GM20431 (cell line): ENCODE results near the gene ARL2.
"Not testable (repeated sequence)": the region's sequence is repeated elsewhere in the genome, so short reads cannot be mapped to it uniquely, and the experiment has no call there.

ENCODE experiments used
- in situ Hi-C: fragments of 300-500 bp; cut with MseI, MboI; formaldehyde crosslinking; loops from one replicate; pipeline ENCODE4 v1.15.0; 2020; ENCODE audit warnings: low sequenced_read_pairs; ENCODE audit not compliant: unreplicated experiment

The ARL2 gene

GRCh38 chr11:65003282-65003681 lies 10.7 kb upstream of the ARL2 start:
- in situ Hi-C loops = no loop called here

- in situ Hi-C loops = not testable (repeated sequence)
These were observed 10.0 kb upstream of the ARL2 start for GRCh38 chr11:65003968-65004367.

- in situ Hi-C loops = no loop called here
These were observed 5.9 kb upstream of the ARL2 start for GRCh38 chr11:65008016-65008415.

GRCh38 chr11:65008873-65009272 lies 5.1 kb upstream of the ARL2 start:
- in situ Hi-C loops = no loop called here

GRCh38 chr11:65013130-65013887 lies 651 bp upstream of the ARL2 start:
- in situ Hi-C loops = no loop called here

- in situ Hi-C loops = no loop called here
These were observed 817 bp downstream of the ARL2 start for GRCh38 chr11:65014726-65015227.

GRCh38 chr11:65016705-65017104 lies 2.7 kb downstream of the ARL2 start:
- in situ Hi-C loops = no loop called here

- in situ Hi-C loops = no loop called here
These were observed 4.0 kb downstream of the ARL2 start for GRCh38 chr11:65017937-65018336.

- in situ Hi-C loops = no loop called here
These were observed 5.9 kb downstream of the ARL2 start for GRCh38 chr11:65019824-65020223.

- in situ Hi-C loops = no loop called here
These were observed 7.0 kb downstream of the ARL2 start for GRCh38 chr11:65021003-65021402.

- in situ Hi-C loops = no loop called here
These were observed 7.5 kb downstream of the ARL2 start for GRCh38 chr11:65021509-65021908.

- in situ Hi-C loops = not testable (repeated sequence)
These were observed 9.5 kb downstream of the ARL2 start for GRCh38 chr11:65023502-65023901.

GRCh38 chr11:65026810-65027209 lies 12.8 kb downstream of the ARL2 start:
- in situ Hi-C loops = no loop called here

GRCh38 chr11:65027213-65028067 lies 13.5 kb downstream of the ARL2 start, which contains the start of gene SNX15:
Gene SNX15, plus strand, starts transcription at chr11:65027439. Its CDS starts 99 bp downstream, at chr11:65027538.
- in situ Hi-C loops = no loop called here

GRCh38 chr11:65032216-65032615 lies 18.3 kb downstream of the ARL2 start:
- in situ Hi-C loops = no loop called here

- in situ Hi-C loops = no loop called here
These were observed 20.5 kb downstream of the ARL2 start for GRCh38 chr11:65034423-65034822.

GRCh38 chr11:65035579-65035978 lies 21.6 kb downstream of the ARL2 start:
- in situ Hi-C loops = no loop called here

GRCh38 chr11:65036931-65037330 lies 23.0 kb downstream of the ARL2 start:
- in situ Hi-C loops = no loop called here

GRCh38 chr11:65040520-65040846 lies 26.5 kb downstream of the ARL2 start:
- in situ Hi-C loops = no loop called here

- in situ Hi-C loops = no loop called here
These were observed 27.1 kb downstream of the ARL2 start, which contains the start of gene SAC3D1 for GRCh38 chr11:65040847-65041622. Gene SAC3D1, plus strand, starts transcription at chr11:65041210. Its CDS starts 83 bp downstream, at chr11:65041293.
